Thoracic aorta (tissue), 2 donors: ENCODE measurements around the gene VASP. TPM values are rescaled to one million over a fixed set of nuclear protein-coding genes. Genes with fewer than 3 reads are reported as not detected.
A peak's percentile ranks its signal among the peaks of the same experiment; 100 is the strongest.

ENCODE experiments used
- ATAC-seq: fragments of 150-250 bp; one replicate; pipeline ENCODE4 v1.8.0; 2017; ENCODE audit warnings: low read depth; ENCODE audit not compliant: insufficient number of reproducible peaks, low FRiP score
- DNase-seq: peaks from one replicate; pipeline ENCODE4 v3.0.0-alpha.2; 2020; ENCODE audit warnings: low spot score
- H3K27ac ChIP-seq, 2 donors: fragments of 200-600 bp; sonication (generic); 1 replicate in 1 of 2; 2 replicates in 1 of 2; pipeline ENCODE4 v1.5.1; 2016; ENCODE audit warnings: mild to moderate bottlenecking in 2 of 2, moderate library complexity in 2 of 2
- H3K27me3 ChIP-seq: fragments of 200-600 bp; sonication (generic); replicated peaks from 2 replicates; pipeline ENCODE4 v1.6.0; 2016; ENCODE audit warnings: mild to moderate bottlenecking; ENCODE audit not compliant: insufficient read depth
- H3K36me3 ChIP-seq: fragments of 200-600 bp; sonication (generic); one replicate; pipeline ENCODE4 v1.5.1; 2016
- H3K4me1 ChIP-seq, 2 donors: fragments of 200-600 bp; sonication (generic); 1 replicate in 1 of 2; 2 replicates in 1 of 2; pipeline versions ENCODE4 v1.5.1 to v1.6.0; 2016; ENCODE audit warnings: low read depth in 2 of 2, mild to moderate bottlenecking in 1 of 2; ENCODE audit not compliant: control insufficient read depth in 1 of 2
- H3K4me3 ChIP-seq: fragments of 200-600 bp; sonication (generic); 2 replicates; pipeline ENCODE4 v1.5.1; 2016; ENCODE audit warnings: mild to moderate bottlenecking
- H3K9me3 ChIP-seq: fragments of 200-600 bp; sonication (generic); 2 replicates; pipeline ENCODE4 v1.5.1; 2016
- total RNA-seq, 2 donors: library from RNA; depleted of rRNA; stranded (reverse); fragments of >200 nt; gene quantifications; one replicate each; pipeline versions ENCODE4 v1.1.0 to v1.2.3, GENCODE V29; 2016
- TF ChIP-seq, protein P1 (sequence below): fragments of 200-600 bp; sonication (generic); IDR thresholded peaks from one replicate; pipeline ENCODE4 v1.5.1; 2019; ENCODE audit warnings: antibody characterized with exemption

VASP gene
- total RNA-seq, 2 donors from 2014 or later = 208 to 287 TPM

GRCh38 chr19:45492627-45493470 is 14.4 kb upstream of the VASP start:
- no peaks in the 10 kb centered on the region for H3K9me3 ChIP-seq
- no peaks in the 10 kb centered on the region for H3K36me3 ChIP-seq
- H3K4me1 ChIP-seq = peaks cover 16 to 28% of the 10 kb centered on the region in 2 donors
- peak; percentile 31 for ATAC-seq
- no peak for DNase-seq
- TF ChIP-seq, protein P1, sequence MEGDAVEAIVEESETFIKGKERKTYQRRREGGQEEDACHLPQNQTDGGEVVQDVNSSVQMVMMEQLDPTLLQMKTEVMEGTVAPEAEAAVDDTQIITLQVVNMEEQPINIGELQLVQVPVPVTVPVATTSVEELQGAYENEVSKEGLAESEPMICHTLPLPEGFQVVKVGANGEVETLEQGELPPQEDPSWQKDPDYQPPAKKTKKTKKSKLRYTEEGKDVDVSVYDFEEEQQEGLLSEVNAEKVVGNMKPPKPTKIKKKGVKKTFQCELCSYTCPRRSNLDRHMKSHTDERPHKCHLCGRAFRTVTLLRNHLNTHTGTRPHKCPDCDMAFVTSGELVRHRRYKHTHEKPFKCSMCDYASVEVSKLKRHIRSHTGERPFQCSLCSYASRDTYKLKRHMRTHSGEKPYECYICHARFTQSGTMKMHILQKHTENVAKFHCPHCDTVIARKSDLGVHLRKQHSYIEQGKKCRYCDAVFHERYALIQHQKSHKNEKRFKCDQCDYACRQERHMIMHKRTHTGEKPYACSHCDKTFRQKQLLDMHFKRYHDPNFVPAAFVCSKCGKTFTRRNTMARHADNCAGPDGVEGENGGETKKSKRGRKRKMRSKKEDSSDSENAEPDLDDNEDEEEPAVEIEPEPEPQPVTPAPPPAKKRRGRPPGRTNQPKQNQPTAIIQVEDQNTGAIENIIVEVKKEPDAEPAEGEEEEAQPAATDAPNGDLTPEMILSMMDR = no peak
- H3K27ac ChIP-seq = peak overlapping the region; percentile 13 to 22
- no peaks in the 10 kb centered on the region for H3K27me3 ChIP-seq
- H3K4me3 ChIP-seq = peak overlapping the region; percentile 75

DNA sequence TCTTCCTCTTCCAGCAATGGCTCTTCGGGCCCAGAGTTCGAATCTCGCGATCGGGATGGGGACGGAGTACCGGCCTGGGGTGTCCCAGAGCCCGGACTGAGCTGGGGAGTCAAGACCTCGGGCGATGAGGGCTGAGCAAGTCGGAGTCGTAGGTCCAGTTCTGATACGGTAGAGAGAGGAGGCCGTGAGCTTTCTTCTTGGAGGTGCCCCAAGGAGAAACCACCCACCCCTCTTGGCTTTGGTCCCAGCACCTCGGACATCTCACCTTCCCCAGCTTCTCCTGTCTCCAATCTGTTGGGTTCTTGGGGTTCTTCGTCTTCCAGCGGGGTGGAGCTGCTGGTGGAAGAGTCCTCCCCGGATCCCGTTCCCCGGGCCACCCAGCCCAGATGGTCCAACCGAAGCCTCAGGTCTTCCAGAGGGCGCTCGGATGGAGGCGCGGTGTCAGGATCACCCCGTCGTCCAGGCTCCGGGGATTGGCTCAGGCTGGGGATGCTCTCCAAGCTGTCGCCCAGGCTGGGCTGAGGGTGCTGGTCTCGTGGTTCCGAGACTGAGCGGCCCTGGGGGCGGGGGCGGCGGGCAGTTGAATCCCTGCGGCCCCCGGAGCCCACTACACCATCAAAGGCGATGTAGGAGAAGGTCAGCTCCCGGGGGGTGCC is 12.9 kb upstream of the VASP start:
- Histone ChIP-seq H3K36me3 (no peaks in the 10 kb centered on the region), H3K27ac (no peak overlapping the region), H3K9me3 (no peaks in the 10 kb centered on the region), H3K4me1 (peaks cover 26 to 43% of the 10 kb centered on the region in 2 donors), H3K27me3 (no peaks in the 10 kb centered on the region), H3K4me3 (no peak overlapping the region)
- DNase-seq (no peak), ATAC-seq (no peak)
- TF ChIP-seq, protein P1 = no peak

DNA sequence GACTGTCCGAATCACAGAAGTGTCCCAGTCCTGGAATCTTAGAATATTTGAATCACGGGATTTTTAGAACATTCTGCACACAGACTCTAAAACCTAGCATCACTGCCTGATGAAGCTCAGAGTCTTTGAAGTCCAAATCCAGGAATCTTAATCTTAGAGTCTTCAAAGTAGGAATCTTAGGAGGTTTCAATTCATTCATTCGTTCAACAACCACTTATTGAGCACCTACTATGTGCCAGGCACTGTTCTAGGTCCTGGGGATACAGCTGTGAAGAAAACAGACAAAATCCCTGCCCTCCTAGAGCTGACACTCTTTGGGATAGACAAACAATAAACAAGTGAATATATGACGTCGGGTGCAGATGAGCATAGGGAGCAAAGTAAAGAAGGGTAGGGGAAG is 12.1 kb upstream of the VASP start:
- TF ChIP-seq, protein P1 = no peak
- ATAC-seq (no peak), DNase-seq (no peak)
- Histone ChIP-seq H3K36me3 (no peaks in the 10 kb centered on the region), H3K4me3 (no peak overlapping the region), H3K4me1 (peaks cover 26 to 43% of the 10 kb centered on the region in 2 donors), H3K27me3 (no peaks in the 10 kb centered on the region), H3K27ac (no peak overlapping the region), H3K9me3 (no peaks in the 10 kb centered on the region)

GRCh38 chr19:45496349-45496953 is 10.8 kb upstream of the VASP start:
- TF ChIP-seq, protein P1 = no peak
- Histone ChIP-seq H3K4me3 (peak overlapping the region; percentile 79), H3K9me3 (no peaks in the 10 kb centered on the region), H3K4me1 (peaks cover 26 to 43% of the 10 kb centered on the region in 2 donors), H3K27me3 (no peaks in the 10 kb centered on the region), H3K27ac (no peak overlapping the region), H3K36me3 (no peaks in the 10 kb centered on the region)
- ATAC-seq (no peak), DNase-seq (no peak)

GRCh38 chr19:45497791-45498190 is 9.5 kb upstream of the VASP start:
- Histone ChIP-seq H3K4me3 (no peak overlapping the region), H3K27ac (no peak overlapping the region), H3K9me3 (no peaks in the 10 kb centered on the region), H3K27me3 (no peaks in the 10 kb centered on the region), H3K36me3 (no peaks in the 10 kb centered on the region), H3K4me1 (peaks cover 18 to 35% of the 10 kb centered on the region in 2 donors)
- ATAC-seq = no peak
- TF ChIP-seq, protein P1 = no peak
- DNase-seq = no peak
